NOMO-1 treated with dmso at 0.1 percent for 144 hours (cell line): Measurements from ENCODE around the gene ARID4B.

Experiments
- DNase-seq: peaks from one replicate; lab custom pipeline; 2025; ENCODE audit not compliant: unreplicated experiment; lab: John Stamatoyannopoulos, UW

ARID4B gene

GRCh38 chr1:235129774-235130570, 198.0 kb downstream of the ARID4B start:
- no peak for DNase-seq

- peak; percentile 97 for DNase-seq
Measured at GRCh38 chr1:235128456-235129328, 199.3 kb downstream of the ARID4B start, which contains the start of gene TOMM20. Gene TOMM20, minus strand, starts transcription at chr1:235128837. Its CDS starts 122 bp downstream, at chr1:235128715.

GRCh38 chr1:235127732-235128455, 200.1 kb downstream of the ARID4B start:
- no peak for DNase-seq

- no peak for DNase-seq
Measured at GRCh38 chr1:235127203-235127602, 200.8 kb downstream of the ARID4B start.

GRCh38 chr1:235124665-235125064, 203.3 kb downstream of the ARID4B start:
- no peak for DNase-seq

GRCh38 chr1:235124111-235124510, 203.9 kb downstream of the ARID4B start:
- no peak for DNase-seq

- DNase-seq: no peak
Measured at GRCh38 chr1:235122348-235122747, 205.6 kb downstream of the ARID4B start.
